Progenitor cell of endocrine pancreas (in vitro differentiated cells): ENCODE data around the gene TSTD1. TPM values are rescaled to one million over a fixed set of nuclear protein-coding genes. Genes with fewer than 3 reads are reported as not detected.
A peak's percentile ranks its signal among the peaks of the same experiment; 100 is the strongest.
"Not testable (repeated sequence)": the region's sequence is repeated elsewhere in the genome, so short reads cannot be mapped to it uniquely, and the experiment has no call there.

Source experiments
- DNase-seq: peaks from one replicate; pipeline ENCODE4 v3.0.0; 2021; ENCODE audit warnings: low spot score; ENCODE audit not compliant: unreplicated experiment
- H3K27ac Mint-ChIP-seq: 2 replicates; pipeline ENCODE4 v1.8.0; 2021; ENCODE audit warnings: mild to moderate bottlenecking, moderate library complexity, mixed read lengths
- H3K27me3 Mint-ChIP-seq: 2 replicates; pipeline ENCODE4 v1.8.0; 2021; ENCODE audit warnings: mixed read lengths
- H3K36me3 Mint-ChIP-seq: 2 replicates; pipeline ENCODE4 v1.8.0; 2022; ENCODE audit warnings: mixed read lengths; ENCODE audit not compliant: insufficient read depth
- H3K4me1 Mint-ChIP-seq: 2 replicates; pipeline ENCODE4 v1.8.0; 2021; ENCODE audit warnings: low read depth, mixed read lengths
- H3K4me3 Mint-ChIP-seq: 2 replicates; pipeline ENCODE4 v1.8.0; 2021; ENCODE audit warnings: low read depth, mild to moderate bottlenecking, moderate library complexity, mixed read lengths
- H3K9me3 Mint-ChIP-seq: 2 replicates; pipeline ENCODE4 v1.8.0; 2021; ENCODE audit warnings: low read depth, mixed read lengths
- total RNA-seq: library from RNA; stranded (reverse); gene quantifications from 2 replicates; pipeline ENCODE4 v1.2.1, GENCODE V29; 2021
- TF ChIP-seq, protein P1 (sequence below): fragments of 200-600 bp; sonication (generic); IDR thresholded peaks from one replicate; pipeline ENCODE4 v1.5.0; 2021; ENCODE audit warnings: antibody characterized with exemption, mild to moderate bottlenecking; ENCODE audit not compliant: unreplicated experiment

TSTD1 gene
- total RNA-seq, 1 donor from 2014 or later: 54.7 TPM

DNA sequence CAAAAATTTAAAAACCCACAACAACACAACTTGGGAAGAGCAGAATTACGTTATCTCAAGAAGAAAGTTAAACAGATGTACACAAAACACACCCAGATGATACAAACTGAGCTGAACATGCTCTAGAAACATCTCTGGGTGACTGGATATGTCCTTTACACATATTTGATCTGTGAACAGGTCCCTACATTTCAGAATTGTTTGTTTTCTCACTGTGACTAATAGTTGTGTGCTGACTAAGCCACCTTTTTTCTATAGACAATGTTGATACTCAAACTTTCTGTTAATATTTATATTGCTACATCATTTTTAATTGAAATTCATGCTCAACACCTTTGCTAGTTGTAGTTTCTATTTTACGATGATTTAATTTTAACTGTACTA lies 16.8 kb downstream of the TSTD1 start:
- peak overlapping the region; percentile 86 for H3K4me3 Mint-ChIP-seq
- TF ChIP-seq, protein P1, sequence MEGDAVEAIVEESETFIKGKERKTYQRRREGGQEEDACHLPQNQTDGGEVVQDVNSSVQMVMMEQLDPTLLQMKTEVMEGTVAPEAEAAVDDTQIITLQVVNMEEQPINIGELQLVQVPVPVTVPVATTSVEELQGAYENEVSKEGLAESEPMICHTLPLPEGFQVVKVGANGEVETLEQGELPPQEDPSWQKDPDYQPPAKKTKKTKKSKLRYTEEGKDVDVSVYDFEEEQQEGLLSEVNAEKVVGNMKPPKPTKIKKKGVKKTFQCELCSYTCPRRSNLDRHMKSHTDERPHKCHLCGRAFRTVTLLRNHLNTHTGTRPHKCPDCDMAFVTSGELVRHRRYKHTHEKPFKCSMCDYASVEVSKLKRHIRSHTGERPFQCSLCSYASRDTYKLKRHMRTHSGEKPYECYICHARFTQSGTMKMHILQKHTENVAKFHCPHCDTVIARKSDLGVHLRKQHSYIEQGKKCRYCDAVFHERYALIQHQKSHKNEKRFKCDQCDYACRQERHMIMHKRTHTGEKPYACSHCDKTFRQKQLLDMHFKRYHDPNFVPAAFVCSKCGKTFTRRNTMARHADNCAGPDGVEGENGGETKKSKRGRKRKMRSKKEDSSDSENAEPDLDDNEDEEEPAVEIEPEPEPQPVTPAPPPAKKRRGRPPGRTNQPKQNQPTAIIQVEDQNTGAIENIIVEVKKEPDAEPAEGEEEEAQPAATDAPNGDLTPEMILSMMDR: no peak
- H3K27me3 Mint-ChIP-seq: no peaks in the 10 kb centered on the region
- H3K4me1 Mint-ChIP-seq: peaks cover 36% of the 10 kb centered on the region
- DNase-seq: no peak
- H3K27ac Mint-ChIP-seq: peak overlapping the region; percentile 99
- H3K36me3 Mint-ChIP-seq: peaks cover 3% of the 10 kb centered on the region
- H3K9me3 Mint-ChIP-seq: no peaks in the 10 kb centered on the region

DNA sequence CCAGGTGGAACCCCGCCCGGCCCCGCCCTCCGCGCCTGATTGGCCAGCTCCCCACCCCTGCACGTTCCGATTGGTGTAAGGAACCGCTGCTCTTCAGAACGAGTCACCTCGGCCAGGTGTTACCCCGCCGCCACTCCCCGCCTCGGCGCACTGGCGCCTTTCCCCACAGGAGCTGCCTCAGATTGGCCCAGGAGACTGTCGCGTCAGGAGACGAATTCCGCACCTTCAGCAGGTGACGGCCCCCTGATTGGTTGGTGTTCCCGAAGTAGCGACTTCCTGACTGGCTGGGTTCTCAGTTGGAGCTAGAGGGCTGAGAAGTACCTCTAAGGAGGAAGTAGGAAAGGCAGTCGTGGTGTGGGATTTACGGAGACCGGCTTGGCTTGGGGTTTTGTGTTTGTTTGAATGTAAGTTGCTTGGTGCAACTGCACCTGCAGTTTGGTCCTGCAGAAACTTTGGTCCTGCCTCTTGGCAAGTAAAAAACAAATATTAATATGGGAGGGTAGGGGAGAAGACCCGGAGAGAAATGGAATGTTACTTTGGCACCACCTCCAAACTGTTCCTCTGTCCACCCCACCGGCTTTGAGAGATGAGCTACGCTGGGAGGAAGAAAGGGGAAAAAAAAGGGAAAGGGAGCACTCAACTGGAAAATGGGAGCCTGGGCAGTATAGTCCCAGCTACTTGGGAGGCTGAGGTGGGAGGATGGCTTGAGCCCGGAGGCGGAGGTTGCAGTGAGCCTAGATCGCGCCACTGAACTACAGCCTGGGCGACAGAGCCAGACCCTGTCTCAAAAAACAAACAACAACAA lies 17.4 kb downstream of the TSTD1 start:
- peaks cover 37% of the 10 kb centered on the region for H3K4me1 Mint-ChIP-seq
- peak overlapping the region; percentile 99 for H3K27ac Mint-ChIP-seq
- no peaks in the 10 kb centered on the region for H3K27me3 Mint-ChIP-seq
- peak; percentile 96 for DNase-seq
- TF ChIP-seq, protein P1: no peak
- peak overlapping the region; percentile 86 for H3K4me3 Mint-ChIP-seq
- H3K36me3 Mint-ChIP-seq: peaks cover 3% of the 10 kb centered on the region
- H3K9me3 Mint-ChIP-seq: no peaks in the 10 kb centered on the region

DNA sequence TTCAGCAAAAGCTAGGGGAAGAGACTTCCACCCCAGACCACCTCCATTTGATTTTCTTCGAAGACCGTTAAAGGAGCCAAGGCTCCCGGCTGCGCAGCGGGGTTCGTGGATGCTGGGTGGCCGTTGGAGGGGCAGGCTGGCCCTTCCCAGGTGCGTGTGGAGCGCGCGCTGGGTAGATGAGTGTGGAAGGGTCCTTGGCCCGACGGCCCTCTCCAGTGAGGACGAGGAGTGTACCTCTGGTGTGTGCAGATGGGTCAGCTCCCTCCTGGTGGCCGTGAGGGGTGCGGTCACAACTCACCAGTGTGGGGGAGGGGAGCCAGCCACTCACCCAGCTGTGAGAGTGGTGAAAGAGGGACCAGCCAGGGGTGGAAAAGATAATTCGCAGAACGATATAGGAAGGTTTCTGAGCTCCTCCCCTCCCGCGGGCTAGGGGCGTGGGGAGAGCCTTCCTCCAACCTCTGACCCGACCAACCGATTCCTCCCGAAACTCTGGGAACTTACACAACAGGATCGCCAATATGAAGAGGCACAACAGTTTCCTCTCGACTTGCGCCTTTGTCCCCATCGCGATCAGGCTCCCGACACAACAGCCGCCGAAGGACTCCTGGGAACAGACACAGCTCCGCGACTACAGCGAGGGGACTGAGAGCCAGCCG lies 18.1 kb downstream of the TSTD1 start, which contains the start of gene F11R:
Gene F11R, minus strand, starts transcription at position 644 of the 656 bp plus-strand sequence. Its CDS starts 79 bp downstream, at position 565.
- H3K4me3 Mint-ChIP-seq: peak within 1 kb of the TSS; percentile 86
- TF ChIP-seq, protein P1: peak; percentile 45
- peaks cover 3% of the 10 kb centered on the region for H3K36me3 Mint-ChIP-seq
- no peaks in the 10 kb centered on the region for H3K9me3 Mint-ChIP-seq
- DNase-seq: peak; percentile 65
- H3K27me3 Mint-ChIP-seq: no peaks in the 10 kb centered on the region
- H3K4me1 Mint-ChIP-seq: peaks cover 37% of the 10 kb centered on the region
- peak within 1 kb of the TSS; percentile 99 for H3K27ac Mint-ChIP-seq

DNA sequence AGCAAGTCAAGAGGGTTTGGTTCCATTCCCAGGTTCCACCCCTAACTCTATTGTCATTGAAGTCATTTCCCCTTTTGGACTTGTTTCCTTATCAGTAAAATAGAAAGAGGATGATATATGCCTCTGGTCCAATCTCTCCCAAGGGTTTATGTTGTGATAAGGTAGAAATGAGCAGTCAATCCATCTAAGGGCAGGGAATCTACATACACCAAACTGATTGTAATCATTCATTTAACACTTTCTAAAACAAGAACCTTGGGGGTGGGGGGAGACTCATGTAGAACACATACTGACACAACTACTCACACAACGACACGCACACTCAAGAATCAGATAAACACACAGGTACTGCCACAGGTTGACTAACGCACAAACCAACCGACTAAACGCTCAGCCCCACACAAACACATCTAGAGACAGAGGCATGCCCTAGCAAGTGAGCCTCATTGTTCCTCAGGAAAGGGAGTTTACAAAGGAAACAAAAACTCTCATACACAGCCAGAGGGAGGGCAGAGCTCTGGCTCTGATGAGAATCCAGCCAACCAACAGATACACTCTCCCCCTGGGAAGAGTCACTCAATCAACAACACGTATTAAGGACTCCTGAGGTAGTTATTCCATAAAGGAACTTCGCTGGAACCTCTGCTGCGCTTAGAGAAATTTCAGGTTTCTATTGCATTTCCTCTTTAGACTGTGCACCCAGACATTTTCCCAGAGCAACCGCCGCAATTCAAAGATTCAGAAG lies 18.8 kb downstream of the TSTD1 start:
- TF ChIP-seq, protein P1: no peak
- Mint-ChIP-seq H3K36me3 (peaks cover 3% of the 10 kb centered on the region), H3K4me3 (peak overlapping the region; percentile 86), H3K4me1 (peaks cover 37% of the 10 kb centered on the region), H3K9me3 (no peaks in the 10 kb centered on the region), H3K27ac (peak overlapping the region; percentile 99), H3K27me3 (no peaks in the 10 kb centered on the region)
- no peak for DNase-seq

DNA sequence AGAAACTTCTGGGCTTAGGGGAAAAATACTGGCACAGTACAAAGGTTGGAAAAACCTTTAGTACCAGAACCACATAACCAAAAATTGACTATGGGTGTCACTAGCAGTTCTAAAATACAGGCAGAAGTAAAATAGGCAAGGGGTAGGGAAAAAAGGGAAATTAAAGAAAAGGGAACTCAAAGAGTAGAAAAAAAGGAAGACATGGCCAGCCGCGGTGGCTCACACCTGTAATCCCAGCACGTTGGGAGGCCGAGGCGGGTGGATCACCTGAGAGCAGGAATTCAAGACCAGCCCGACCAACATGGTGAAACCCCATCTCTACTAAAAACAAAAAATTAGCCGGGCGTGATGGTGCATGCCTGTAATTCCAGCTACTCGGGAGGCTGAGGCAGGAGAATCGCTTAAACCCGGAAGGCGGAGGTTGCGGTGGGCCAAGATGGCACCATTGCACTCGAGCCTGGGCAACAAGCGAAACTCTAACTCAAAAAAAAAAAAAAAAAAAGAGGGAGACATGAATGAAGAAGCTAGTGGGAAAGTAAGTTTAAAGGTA lies 19.6 kb downstream of the TSTD1 start:
- DNase-seq, H3K27me3 Mint-ChIP-seq, H3K9me3 Mint-ChIP-seq, H3K36me3 Mint-ChIP-seq: not testable (repeated sequence)
- Mint-ChIP-seq H3K27ac (peak overlapping the region; percentile 93), H3K4me3 (peak overlapping the region; percentile 86), H3K4me1 (peaks cover 40% of the 10 kb centered on the region)
